Measurements from ENCODE around the gene PDZD8.

DNA sequence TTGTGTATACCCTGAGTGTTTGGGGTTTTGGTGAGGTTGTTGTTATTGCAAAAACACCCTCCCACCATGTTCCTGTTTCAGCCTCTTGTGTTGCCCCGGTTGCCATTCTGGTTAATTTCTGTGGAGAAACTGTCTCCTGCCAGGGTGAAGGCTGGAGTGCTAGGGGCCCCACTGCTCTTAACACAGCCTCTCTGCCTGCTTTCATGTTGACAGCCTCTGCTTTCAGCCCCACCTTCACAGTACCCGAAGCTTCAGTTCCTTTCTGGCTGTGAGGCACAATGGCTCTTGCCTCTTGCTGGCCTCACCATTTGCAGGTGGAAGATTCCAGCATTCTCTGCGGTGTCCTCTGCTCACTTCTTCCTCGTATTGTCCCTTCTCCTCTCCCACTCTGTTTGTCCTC is 115.2 kb downstream of the PDZD8 start:
- no peak for TF ChIP-seq MYC (IDR thresholded peaks at IDR 0.05; ENCODE audit: low read depth, low read length)
- TF ChIP-seq, protein P1, sequence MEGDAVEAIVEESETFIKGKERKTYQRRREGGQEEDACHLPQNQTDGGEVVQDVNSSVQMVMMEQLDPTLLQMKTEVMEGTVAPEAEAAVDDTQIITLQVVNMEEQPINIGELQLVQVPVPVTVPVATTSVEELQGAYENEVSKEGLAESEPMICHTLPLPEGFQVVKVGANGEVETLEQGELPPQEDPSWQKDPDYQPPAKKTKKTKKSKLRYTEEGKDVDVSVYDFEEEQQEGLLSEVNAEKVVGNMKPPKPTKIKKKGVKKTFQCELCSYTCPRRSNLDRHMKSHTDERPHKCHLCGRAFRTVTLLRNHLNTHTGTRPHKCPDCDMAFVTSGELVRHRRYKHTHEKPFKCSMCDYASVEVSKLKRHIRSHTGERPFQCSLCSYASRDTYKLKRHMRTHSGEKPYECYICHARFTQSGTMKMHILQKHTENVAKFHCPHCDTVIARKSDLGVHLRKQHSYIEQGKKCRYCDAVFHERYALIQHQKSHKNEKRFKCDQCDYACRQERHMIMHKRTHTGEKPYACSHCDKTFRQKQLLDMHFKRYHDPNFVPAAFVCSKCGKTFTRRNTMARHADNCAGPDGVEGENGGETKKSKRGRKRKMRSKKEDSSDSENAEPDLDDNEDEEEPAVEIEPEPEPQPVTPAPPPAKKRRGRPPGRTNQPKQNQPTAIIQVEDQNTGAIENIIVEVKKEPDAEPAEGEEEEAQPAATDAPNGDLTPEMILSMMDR (IDR thresholded peaks at IDR 0.05; ENCODE audit: low read depth, low read length) = no peak
- no peak for TF ChIP-seq POLR2A (IDR thresholded peaks at IDR 0.05; ENCODE audit: extremely low read depth, insufficient read length)
- TF ChIP-seq, protein P2, sequence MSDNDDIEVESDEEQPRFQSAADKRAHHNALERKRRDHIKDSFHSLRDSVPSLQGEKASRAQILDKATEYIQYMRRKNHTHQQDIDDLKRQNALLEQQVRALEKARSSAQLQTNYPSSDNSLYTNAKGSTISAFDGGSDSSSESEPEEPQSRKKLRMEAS (IDR thresholded peaks at IDR 0.05; ENCODE audit: low read depth, low read length) = no peak
